ENCODE results near the gene RPL36.
A peak's percentile ranks its signal among the peaks of the same experiment; 100 is the strongest.
"Not testable (repeated sequence)": the region's sequence is repeated elsewhere in the genome, so short reads cannot be mapped to it uniquely, and the experiment has no call there.

Gene RPL36

GRCh38 chr19:5707576-5708575, 17.8 kb downstream of the RPL36 start:
- DNase-seq: no peak

DNA sequence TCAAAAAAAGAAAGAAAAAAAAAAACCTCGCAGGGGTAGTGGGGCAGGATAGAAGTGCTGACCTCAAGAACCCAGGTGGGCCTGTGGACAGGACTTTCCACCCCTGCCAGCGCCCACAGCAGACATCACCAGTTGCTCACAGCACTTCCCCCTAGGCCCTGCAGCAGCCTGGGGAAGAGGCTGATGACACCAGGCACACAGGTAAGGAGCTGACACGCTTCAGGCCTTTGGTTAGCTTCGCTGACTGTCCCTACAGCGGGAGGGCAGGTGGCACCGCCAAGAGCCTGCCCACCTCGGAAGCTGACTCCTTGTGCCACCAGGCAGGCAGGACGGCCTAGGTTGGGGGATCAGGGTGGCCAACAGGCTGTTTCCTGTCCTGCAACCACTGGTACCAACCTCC, 20.9 kb downstream of the RPL36 start:
- no peak for DNase-seq

DNA sequence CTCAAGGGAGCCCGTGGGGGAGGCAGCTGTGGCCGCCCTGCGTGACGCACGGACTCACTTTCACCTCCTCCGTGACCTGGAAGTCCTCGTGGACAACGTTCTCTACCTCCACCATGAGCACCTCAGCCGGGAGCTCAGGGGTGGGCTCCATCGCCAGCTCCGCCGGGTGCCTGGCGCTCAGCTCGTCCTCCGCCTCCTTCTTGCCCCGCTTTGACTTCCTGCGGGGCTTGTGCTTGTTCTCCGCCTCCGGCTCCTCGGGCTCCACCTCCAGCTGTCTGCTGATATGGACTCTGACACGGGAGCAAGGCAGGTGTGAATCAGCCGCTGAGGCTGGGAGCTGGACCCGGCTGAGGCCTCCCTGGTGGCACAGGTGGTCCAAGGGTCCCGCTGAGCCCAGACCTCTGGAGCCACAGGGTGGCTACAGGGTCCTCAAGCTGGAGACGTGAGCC, 21.6 kb downstream of the RPL36 start:
- no peak for DNase-seq

- no peak for DNase-seq
Measured at GRCh38 chr19:5713228-5713627, 23.1 kb downstream of the RPL36 start.

DNA sequence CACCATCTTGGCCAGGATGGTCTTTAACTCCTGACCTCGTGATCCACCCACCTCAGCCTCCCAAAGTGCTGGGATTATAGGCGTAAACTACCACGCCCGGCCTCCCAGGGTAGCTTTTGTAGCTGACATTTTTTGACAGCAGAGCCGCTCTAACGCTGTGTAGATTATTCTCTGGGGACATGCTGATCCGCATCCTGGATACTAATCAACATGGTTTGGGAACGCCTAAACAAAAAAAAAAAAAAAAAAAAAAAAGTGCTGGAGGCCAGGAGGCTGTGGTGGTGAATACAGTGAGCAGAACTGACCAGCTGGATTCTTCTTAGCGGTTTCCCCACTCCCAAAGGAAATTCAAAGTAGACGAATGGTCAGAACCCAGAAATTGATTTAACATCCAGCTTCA, 24.7 kb downstream of the RPL36 start:
- no peak for DNase-seq

- DNase-seq: no peak
Measured at GRCh38 chr19:5717215-5717935, 27.3 kb downstream of the RPL36 start.

- DNase-seq: no peak
Measured at GRCh38 chr19:5718037-5718578, 28.0 kb downstream of the RPL36 start.

DNA sequence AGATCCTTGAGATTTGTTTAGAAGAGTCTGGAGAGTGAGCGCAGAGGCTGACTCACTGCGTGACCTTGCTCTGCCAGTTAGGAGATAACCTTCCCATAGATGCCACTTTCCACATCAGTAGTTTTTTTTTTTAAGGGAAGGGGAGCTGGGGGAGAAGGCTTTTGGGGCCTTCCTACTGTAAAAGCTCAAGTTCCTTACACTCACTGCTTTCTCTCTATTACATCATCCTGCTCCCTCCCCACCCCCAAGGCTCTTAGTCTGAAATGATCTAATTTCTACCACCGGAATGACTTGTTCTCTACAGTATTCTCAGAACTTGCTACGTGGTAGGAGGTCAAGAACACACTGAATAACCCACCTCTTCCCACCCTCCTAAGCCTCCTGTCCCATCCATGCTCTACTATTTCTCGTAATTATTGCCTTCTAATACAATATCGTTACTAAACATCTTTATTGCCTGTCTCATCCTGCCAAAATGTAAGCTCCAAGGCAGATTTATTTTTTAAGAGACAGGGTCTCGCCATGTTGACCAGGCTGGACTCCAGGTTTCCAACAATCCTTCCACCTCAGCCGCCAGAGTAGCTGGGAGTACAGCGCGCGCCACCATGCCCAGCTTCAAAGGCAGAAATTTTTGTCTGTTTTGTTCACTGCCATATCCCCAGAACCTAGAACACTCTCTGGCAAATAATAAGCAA, 28.6 kb downstream of the RPL36 start:
- no peak for DNase-seq

DNA sequence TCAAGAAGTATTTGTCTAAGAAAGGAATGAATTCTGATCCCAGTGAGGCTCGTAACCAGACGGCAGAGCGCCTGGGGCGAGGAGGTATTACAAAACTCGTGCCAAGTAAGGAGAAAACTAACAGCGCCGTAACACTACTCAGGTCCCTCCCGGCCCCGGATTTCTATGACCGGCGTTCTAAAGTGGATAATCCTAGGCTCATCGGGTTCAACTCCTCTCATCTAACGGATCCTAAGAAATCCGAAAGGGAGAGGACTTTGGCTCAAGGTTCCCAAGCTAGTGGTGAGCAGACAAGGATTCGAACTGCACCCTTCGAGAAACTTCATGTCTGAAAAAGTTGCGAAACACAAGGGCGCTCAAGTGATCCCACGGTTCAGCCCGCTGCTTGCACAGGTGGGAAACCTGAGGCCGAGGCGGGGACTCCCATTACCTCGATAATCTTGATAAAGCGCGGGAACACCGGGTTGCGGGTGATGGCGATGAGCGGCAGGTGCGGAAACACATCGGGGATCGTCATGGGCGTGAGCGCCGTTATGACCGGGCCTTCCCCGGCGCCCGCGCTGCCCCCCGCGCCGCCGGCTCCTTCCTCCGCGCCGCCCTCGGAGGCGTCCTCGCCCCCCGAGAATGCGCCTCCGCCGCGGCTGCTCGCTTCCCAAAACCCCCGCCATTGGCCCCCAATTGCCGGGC, 29.3 kb downstream of the RPL36 start:
- no peak for DNase-seq

GRCh38 chr19:5719961-5720790, 30.1 kb downstream of the RPL36 start, which contains the start of the genes CATSPERD and LONP1:
CATSPERD (plus strand) TSS chr19:5720637; CDS start chr19:5720738, 101 bp downstream.
LONP1 (minus strand) TSS chr19:5720146; CDS start chr19:5720132, 14 bp downstream.
- DNase-seq: peak; percentile 96 to 98 (median 97)

GRCh38 chr19:5727453-5728050, 37.5 kb downstream of the RPL36 start:
- DNase-seq: no peak

- not testable (repeated sequence) for DNase-seq
Measured at GRCh38 chr19:5733172-5733571, 43.1 kb downstream of the RPL36 start.

DNA sequence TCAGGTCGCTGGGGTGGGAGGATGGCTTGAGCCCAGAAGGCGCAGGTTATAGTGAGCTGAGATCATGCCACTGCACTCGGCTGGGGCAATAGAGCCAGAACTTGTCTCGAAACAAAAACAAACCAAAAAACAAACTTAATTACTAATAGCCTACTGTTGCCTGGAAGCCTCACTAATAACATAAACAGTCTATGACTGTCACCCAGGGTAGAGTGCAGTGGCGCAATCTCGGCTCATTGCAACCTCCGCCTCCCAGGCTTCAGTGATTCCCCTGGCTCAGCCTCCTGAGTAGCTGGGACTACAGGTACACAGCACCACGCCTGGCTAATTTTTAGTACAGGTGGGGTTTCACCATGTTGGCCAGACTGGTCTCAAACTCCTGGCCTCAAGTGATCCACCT, 48.3 kb downstream of the RPL36 start:
- no peak for DNase-seq
